Liver (tissue), 9 donors: ENCODE measurements around the gene PTK6. TPM values are rescaled to one million over a fixed set of nuclear protein-coding genes. Genes with fewer than 3 reads are reported as not detected.

Experiments used
- DNase-seq: peaks from one replicate; pipeline ENCODE4 v3.0.0-alpha.2; 2017; ENCODE audit warnings: low spot score
- H3K27ac ChIP-seq, 2 donors: one replicate each; pipeline ENCODE4 v1.7.0; 2013; ENCODE audit warnings: inconsistent platforms in 2 of 2, low read length in 2 of 2, control low read depth in 1 of 2, low read depth in 1 of 2, mild to moderate bottlenecking in 1 of 2
- H3K27me3 ChIP-seq, 4 donors: one replicate each; pipeline versions ENCODE4 v1.6.1 to v1.7.0; 2013; ENCODE audit warnings: low read length in 3 of 4, inconsistent platforms in 1 of 4, mild to moderate bottlenecking in 1 of 4, moderate library complexity in 1 of 4; ENCODE audit not compliant: control insufficient read depth in 4 of 4, insufficient read depth in 4 of 4
- H3K36me3 ChIP-seq, 4 donors: one replicate each; pipeline versions ENCODE4 v1.6.1 to v1.7.0; 2013; ENCODE audit warnings: low read length in 3 of 4, mild to moderate bottlenecking in 3 of 4, low read depth in 1 of 4, moderate library complexity in 1 of 4; ENCODE audit not compliant: control insufficient read depth in 4 of 4, insufficient read depth in 3 of 4
- H3K4me1 ChIP-seq, 4 donors: one replicate each; pipeline versions ENCODE4 v1.6.1 to v1.7.0; 2013; ENCODE audit warnings: low read length in 3 of 4, mild to moderate bottlenecking in 3 of 4, moderate library complexity in 1 of 4; ENCODE audit not compliant: control insufficient read depth in 4 of 4, insufficient read depth in 4 of 4
- H3K4me3 ChIP-seq, 3 donors: one replicate each; pipeline versions ENCODE4 v1.6.1 to v1.7.0; 2013; ENCODE audit warnings: low read length in 3 of 3, control low read depth in 1 of 3, low read depth in 1 of 3, mild to moderate bottlenecking in 1 of 3
- H3K9ac ChIP-seq, 2 donors: one replicate each; pipeline ENCODE4 v1.7.0; 2013; ENCODE audit warnings: low read length in 2 of 2, mild to moderate bottlenecking in 2 of 2, moderate library complexity in 2 of 2, control low read depth in 1 of 2, low read depth in 1 of 2
- H3K9me3 ChIP-seq, 4 donors: one replicate each; pipeline versions ENCODE4 v1.6.1 to v1.7.0; 2013; ENCODE audit warnings: low read length in 3 of 4; ENCODE audit not compliant: control insufficient read depth in 4 of 4
- ATF3 ChIP-seq: IDR thresholded peaks from 2 replicates; pipeline ENCODE4 v1.6.1; 2016; ENCODE audit warnings: antibody characterized with exemption
- FOXA2 ChIP-seq: IDR thresholded peaks from 2 replicates; pipeline ENCODE4 v1.6.1; 2016; ENCODE audit warnings: antibody characterized with exemption
- HNF4A ChIP-seq, 2 donors: conservative IDR thresholded peaks; 2 replicates each; pipeline ENCODE4 v1.6.1; 2016; ENCODE audit warnings: antibody characterized with exemption in 2 of 2, mild to moderate bottlenecking in 2 of 2
- HNF4G ChIP-seq: IDR thresholded peaks from 2 replicates; pipeline ENCODE4 v1.6.1; 2016; ENCODE audit warnings: antibody characterized with exemption
- JUND ChIP-seq, 2 donors: IDR thresholded peaks; 2 replicates each; pipeline ENCODE4 v1.6.1; 2016; ENCODE audit warnings: antibody characterized with exemption in 2 of 2
- NR2F2 ChIP-seq: IDR thresholded peaks from 2 replicates; pipeline ENCODE4 v1.6.1; 2016; ENCODE audit warnings: antibody characterized with exemption
- RAD21 ChIP-seq, 2 donors: IDR thresholded peaks; 2 replicates each; pipeline ENCODE4 v1.6.1; 2016; ENCODE audit warnings: antibody characterized with exemption in 2 of 2, mild to moderate bottlenecking in 2 of 2
- REST ChIP-seq: IDR thresholded peaks from 2 replicates; pipeline ENCODE4 v1.6.1; 2016; ENCODE audit warnings: antibody characterized with exemption, mild to moderate bottlenecking
- SP1 ChIP-seq: IDR thresholded peaks from 2 replicates; pipeline ENCODE4 v1.6.1; 2018; ENCODE audit warnings: antibody characterized with exemption, mild to moderate bottlenecking
- WGBS: extraction: QIAGEN DNeasy Blood & Tissue Kit; methylation state at CpG from one replicate; pipeline ENCODE4 v1.1.7; 2013; 5-methylcytosine and 5-hydroxymethylcytosine counted together
- polyA plus RNA-seq, 2 donors: library from polyadenylated mRNA; stranded (reverse) in 1 of 2; unstranded in 1 of 2; fragments of 200-250 nt in 1 of 2; fragments of >200 nt in 1 of 2; fragmentation: Nextera tagmentation in 1 of 2; extraction: Ambion mirVana in 1 of 2; gene quantifications; one replicate each; pipeline versions ENCODE4 v1.2.1 to v1.2.3, GENCODE V29; 2013 to 2015
- total RNA-seq, 2 donors: library from RNA; depleted of rRNA; stranded (reverse); fragments of >200 nt; gene quantifications; one replicate each; pipeline ENCODE4 v1.2.3, GENCODE V29; 2014
- TF ChIP-seq, protein P1 (sequence below): IDR thresholded peaks from 2 replicates; pipeline ENCODE4 v1.6.1; 2016; ENCODE audit warnings: antibody characterized with exemption
- TF ChIP-seq, protein P2 (sequence below): IDR thresholded peaks from 2 replicates; pipeline ENCODE4 v1.6.1; 2016; ENCODE audit warnings: antibody characterized with exemption
- TF ChIP-seq, protein P3 (sequence below): fragments of 150-350 bp; IDR thresholded peaks from 2 replicates; pipeline ENCODE4 v1.5.1; 2017; ENCODE audit warnings: improper control_type of control experiment, low read depth, low read length; ENCODE audit not compliant: missing input control
- donor health status: healthy.
- donor health status: healthy.
- donor health status: healthy.
- donor health status: healthy.
- donor health status: healthy.

PTK6 gene
- total and polyA plus RNA-seq, 4 donors: 0.05 to 1.2 (median 0.23) TPM

GRCh38 chr20:63487781-63488241 is 49.4 kb downstream of the PTK6 start:
- whole genome bisulfite sequencing: 15% methylated on average over 39 of the region's 40 CpGs
- Histone ChIP-seq H3K9me3 (peaks cover 0 to 2% (median 0%) of the 10 kb centered on the region in 4 donors), H3K27me3 (peaks cover 2 to 9% (median 5%) of the 10 kb centered on the region in 4 donors)

More at GRCh38 chr20:63487781-63488241, 49.4 kb downstream of the PTK6 start:
- no peak for TF ChIP-seq NR2F2
- TF ChIP-seq HNF4G: no peak
- TF ChIP-seq, protein P1, sequence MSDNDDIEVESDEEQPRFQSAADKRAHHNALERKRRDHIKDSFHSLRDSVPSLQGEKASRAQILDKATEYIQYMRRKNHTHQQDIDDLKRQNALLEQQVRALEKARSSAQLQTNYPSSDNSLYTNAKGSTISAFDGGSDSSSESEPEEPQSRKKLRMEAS: no peak
- TF ChIP-seq ATF3: no peak
- TF ChIP-seq HNF4A (conservative IDR thresholded peaks at IDR 0.05): no peak
- TF ChIP-seq JUND (IDR thresholded peaks at IDR 0.05): no peak
- TF ChIP-seq SP1: no peak
- TF ChIP-seq, protein P2, sequence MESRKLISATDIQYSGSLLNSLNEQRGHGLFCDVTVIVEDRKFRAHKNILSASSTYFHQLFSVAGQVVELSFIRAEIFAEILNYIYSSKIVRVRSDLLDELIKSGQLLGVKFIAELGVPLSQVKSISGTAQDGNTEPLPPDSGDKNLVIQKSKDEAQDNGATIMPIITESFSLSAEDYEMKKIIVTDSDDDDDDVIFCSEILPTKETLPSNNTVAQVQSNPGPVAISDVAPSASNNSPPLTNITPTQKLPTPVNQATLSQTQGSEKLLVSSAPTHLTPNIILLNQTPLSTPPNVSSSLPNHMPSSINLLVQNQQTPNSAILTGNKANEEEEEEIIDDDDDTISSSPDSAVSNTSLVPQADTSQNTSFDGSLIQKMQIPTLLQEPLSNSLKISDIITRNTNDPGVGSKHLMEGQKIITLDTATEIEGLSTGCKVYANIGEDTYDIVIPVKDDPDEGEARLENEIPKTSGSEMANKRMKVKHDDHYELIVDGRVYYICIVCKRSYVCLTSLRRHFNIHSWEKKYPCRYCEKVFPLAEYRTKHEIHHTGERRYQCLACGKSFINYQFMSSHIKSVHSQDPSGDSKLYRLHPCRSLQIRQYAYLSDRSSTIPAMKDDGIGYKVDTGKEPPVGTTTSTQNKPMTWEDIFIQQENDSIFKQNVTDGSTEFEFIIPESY: no peak
- TF ChIP-seq, protein P3, sequence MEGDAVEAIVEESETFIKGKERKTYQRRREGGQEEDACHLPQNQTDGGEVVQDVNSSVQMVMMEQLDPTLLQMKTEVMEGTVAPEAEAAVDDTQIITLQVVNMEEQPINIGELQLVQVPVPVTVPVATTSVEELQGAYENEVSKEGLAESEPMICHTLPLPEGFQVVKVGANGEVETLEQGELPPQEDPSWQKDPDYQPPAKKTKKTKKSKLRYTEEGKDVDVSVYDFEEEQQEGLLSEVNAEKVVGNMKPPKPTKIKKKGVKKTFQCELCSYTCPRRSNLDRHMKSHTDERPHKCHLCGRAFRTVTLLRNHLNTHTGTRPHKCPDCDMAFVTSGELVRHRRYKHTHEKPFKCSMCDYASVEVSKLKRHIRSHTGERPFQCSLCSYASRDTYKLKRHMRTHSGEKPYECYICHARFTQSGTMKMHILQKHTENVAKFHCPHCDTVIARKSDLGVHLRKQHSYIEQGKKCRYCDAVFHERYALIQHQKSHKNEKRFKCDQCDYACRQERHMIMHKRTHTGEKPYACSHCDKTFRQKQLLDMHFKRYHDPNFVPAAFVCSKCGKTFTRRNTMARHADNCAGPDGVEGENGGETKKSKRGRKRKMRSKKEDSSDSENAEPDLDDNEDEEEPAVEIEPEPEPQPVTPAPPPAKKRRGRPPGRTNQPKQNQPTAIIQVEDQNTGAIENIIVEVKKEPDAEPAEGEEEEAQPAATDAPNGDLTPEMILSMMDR: no peak
- no peak for TF ChIP-seq FOXA2
- no peak for TF ChIP-seq REST
- TF ChIP-seq RAD21 (IDR thresholded peaks at IDR 0.05): no peak
- H3K27ac ChIP-seq: no peak overlapping the region
- H3K4me3 ChIP-seq: no peak overlapping the region
- no peak for DNase-seq
- no peaks in the 10 kb centered on the region for H3K36me3 ChIP-seq
- no peak overlapping the region for H3K9ac ChIP-seq
- H3K4me1 ChIP-seq: peaks cover 0 to 5% (median 0%) of the 10 kb centered on the region in 4 donors
